MM.1S (cell line): ENCODE results near the gene FGF3.

Source experiments
- CTCF ChIP-seq: fragments of 300-600 bp; sonication (generic); IDR thresholded peaks from 2 replicates; pipeline ENCODE4 v1.5.1; 2016; ENCODE audit warnings: antibody characterized with exemption, low read length, mixed read lengths
- EZH2phosphoT487 ChIP-seq: fragments of 300-600 bp; sonication (generic); IDR thresholded peaks from 2 replicates; pipeline ENCODE4 v1.6.1; 2018; ENCODE audit warnings: antibody characterized with exemption, low read length

GRCh38 chr11:69831985-69832384 is 12.8 kb upstream of the FGF3 start:
- TF ChIP-seq CTCF (no peak), EZH2phosphoT487 (no peak)
